B cell (primary cell): ENCODE measurements around the gene CMTM7. TPM values are rescaled to one million over a fixed set of nuclear protein-coding genes. Genes with fewer than 3 reads are reported as not detected.

ENCODE experiments used
- ATAC-seq: fragments of 200-7000 bp; cut with Tn5 transposase; one replicate; pipeline ENCODE4 v1.10.0; 2021; ENCODE audit warnings: low read depth, mild to moderate bottlenecking, moderate number of reproducible peaks, moderate library complexity
- CTCF ChIA-PET: fragments of 350-600 bp; sonication (Branson Sonifier 250); formaldehyde crosslinking; loops from one replicate; lab custom pipeline; 2021; ENCODE audit warnings: antibody characterized with exemption, inconsistent platforms; lab: Charles Lee
- POLR2A ChIA-PET: fragments of 350-600 bp; sonication (Branson Sonifier 250); formaldehyde crosslinking; loops from one replicate; lab custom pipeline; 2021; ENCODE audit warnings: antibody characterized with exemption; lab: Charles Lee
- DNase-seq: peaks from one replicate; pipeline ENCODE4 v3.0.0; 2013
- H2AFZ ChIP-seq: 2 replicates; pipeline ENCODE4 v1.6.1; 2012; ENCODE audit warnings: mild to moderate bottlenecking, low read depth, low read length; ENCODE audit not compliant: insufficient read depth, poor library complexity, severe bottlenecking
- H3K27ac ChIP-seq, 2 donors: 1 replicate in 1 of 2; 2 replicates in 1 of 2; pipeline ENCODE4 v1.5.1; 2012 to 2013; ENCODE audit warnings: low read length in 2 of 2, mild to moderate bottlenecking in 2 of 2, moderate library complexity in 1 of 2
- H3K27me3 ChIP-seq, 4 experiments: fragments of 200-600 bp in 1 of 4; sonication (generic) in 1 of 4; replicated peaks in 1 of 4; 1 replicate in 2 of 4; 2 replicates in 2 of 4; pipeline versions ENCODE4 v1.6.1 to v1.7.0; 2013 to 2016; ENCODE audit warnings: low read length in 3 of 4, mild to moderate bottlenecking in 2 of 4, mixed read lengths in 1 of 4, moderate library complexity in 1 of 4; ENCODE audit not compliant: insufficient read depth in 4 of 4, control insufficient read depth in 3 of 4; ENCODE audit errors: control extremely low read depth in 1 of 4
- H3K36me3 ChIP-seq, 2 experiments: replicated peaks in 1 of 2; 1 replicate in 1 of 2; 2 replicates in 1 of 2; pipeline versions ENCODE4 v1.6.1 to v1.7.1; 2013; ENCODE audit warnings: low read length in 1 of 2; ENCODE audit not compliant: insufficient read depth in 2 of 2, control insufficient read depth in 1 of 2; ENCODE audit errors: control extremely low read depth in 1 of 2, extremely low read depth in 1 of 2
- H3K4me1 ChIP-seq, 2 donors: fragments of 200-600 bp in 1 of 2; sonication (generic) in 1 of 2; 1 replicate in 1 of 2; 2 replicates in 1 of 2; pipeline versions ENCODE4 v1.5.1 to v1.6.1; 2013 to 2017; ENCODE audit warnings: low read length in 2 of 2; ENCODE audit not compliant: control insufficient read depth in 2 of 2, insufficient read depth in 2 of 2
- H3K4me2 ChIP-seq: replicated peaks from 2 replicates; pipeline ENCODE3; 2012; ENCODE audit warnings: mild to moderate bottlenecking, low read depth, low read length; ENCODE audit not compliant: poor library complexity, severe bottlenecking
- H3K4me3 ChIP-seq, 5 experiments: fragments of 200-600 bp in 1 of 5; sonication (generic) in 1 of 5; 1 replicate in 3 of 5; 2 replicates in 2 of 5; pipeline versions ENCODE4 v1.5.1 to v1.7.0; 2011 to 2016; ENCODE audit warnings: low read length in 4 of 5, mild to moderate bottlenecking in 4 of 5, low read depth in 2 of 5, control low read depth in 1 of 5, moderate library complexity in 1 of 5; ENCODE audit not compliant: insufficient read depth in 1 of 5; ENCODE audit errors: control extremely low read depth in 1 of 5, extremely low read depth in 1 of 5
- H3K79me2 ChIP-seq: fragments of 200-600 bp; sonication (generic); one replicate; pipeline ENCODE4 v1.6.0; 2016; ENCODE audit warnings: low read length; ENCODE audit not compliant: control insufficient read depth, insufficient read depth
- H3K9ac ChIP-seq: fragments of 200-600 bp; sonication (generic); 2 replicates; pipeline ENCODE4 v1.6.1; 2017; ENCODE audit warnings: mild to moderate bottlenecking, low read length, moderate library complexity
- H3K9me3 ChIP-seq, 3 donors: one replicate each; pipeline versions ENCODE4 v1.6.1 to v1.7.1; 2013; ENCODE audit warnings: low read length in 2 of 3; ENCODE audit not compliant: control insufficient read depth in 2 of 3, insufficient read depth in 1 of 3; ENCODE audit errors: control extremely low read depth in 1 of 3
- H4K20me1 ChIP-seq: 2 replicates; pipeline ENCODE4 v1.6.0; 2012; ENCODE audit warnings: mild to moderate bottlenecking, low read length; ENCODE audit not compliant: insufficient read depth, control insufficient read depth, poor library complexity, severe bottlenecking
- H3K27ac Mint-ChIP-seq: one replicate; pipeline ENCODE4 v1.8.0; 2021; ENCODE audit warnings: mixed read lengths
- H3K27me3 Mint-ChIP-seq: one replicate; pipeline ENCODE4 v1.8.0; 2021; ENCODE audit warnings: mixed read lengths
- H3K4me1 Mint-ChIP-seq: one replicate; pipeline ENCODE4 v1.8.0; 2021; ENCODE audit warnings: mixed read lengths
- H3K4me3 Mint-ChIP-seq: one replicate; pipeline ENCODE4 v1.8.0; 2021; ENCODE audit warnings: mixed read lengths
- H3K9me3 Mint-ChIP-seq: one replicate; pipeline ENCODE4 v1.8.0; 2022; ENCODE audit warnings: mixed read lengths; ENCODE audit not compliant: insufficient read depth
- EZH2 ChIP-seq: IDR thresholded peaks from 2 replicates; pipeline ENCODE4 v1.6.1; 2012; ENCODE audit warnings: borderline replicate concordance, low read depth, mild to moderate bottlenecking, moderate library complexity, low read length; ENCODE audit not compliant: insufficient read depth, poor library complexity, severe bottlenecking
- WGBS: methylation state at CpG from one replicate; pipeline ENCODE4 v1.1.5; 2013; ENCODE audit warnings: missing lambda C conversion rate; ENCODE audit not compliant: insufficient coverage; 5-methylcytosine and 5-hydroxymethylcytosine counted together
- intact Hi-C: fragments of 100-400 bp; cut with micrococcal nuclease; formaldehyde crosslinking; loops from one replicate; pipeline ENCODE4 v1.10.0; 2022
- polyA plus RNA-seq: library from polyadenylated mRNA; depleted of rRNA; stranded (reverse); fragments of >200 nt; gene quantifications from 2 replicates; pipeline ENCODE4 v1.2.3, GENCODE V29; 2012
- total RNA-seq, 2 donors: library from RNA; stranded (reverse); fragments of 120-200 nt in 1 of 2; gene quantifications; 1 replicate in 1 of 2; 2 replicates in 1 of 2; pipeline versions ENCODE4 v1.2.3 to v1.2.4, GENCODE V29; 2013 to 2022
- TF ChIP-seq, protein P1 (sequence below): fragments of 200-600 bp; IDR thresholded peaks from one replicate; pipeline ENCODE4 v1.8.0; 2022; ENCODE audit warnings: antibody characterized with exemption, mild to moderate bottlenecking

CMTM7 gene
- total and polyA plus RNA-seq, 2 donors (not counting 1 experiment from before 2014, with no cell fraction given): 71.5 to 76.1 TPM

DNA sequence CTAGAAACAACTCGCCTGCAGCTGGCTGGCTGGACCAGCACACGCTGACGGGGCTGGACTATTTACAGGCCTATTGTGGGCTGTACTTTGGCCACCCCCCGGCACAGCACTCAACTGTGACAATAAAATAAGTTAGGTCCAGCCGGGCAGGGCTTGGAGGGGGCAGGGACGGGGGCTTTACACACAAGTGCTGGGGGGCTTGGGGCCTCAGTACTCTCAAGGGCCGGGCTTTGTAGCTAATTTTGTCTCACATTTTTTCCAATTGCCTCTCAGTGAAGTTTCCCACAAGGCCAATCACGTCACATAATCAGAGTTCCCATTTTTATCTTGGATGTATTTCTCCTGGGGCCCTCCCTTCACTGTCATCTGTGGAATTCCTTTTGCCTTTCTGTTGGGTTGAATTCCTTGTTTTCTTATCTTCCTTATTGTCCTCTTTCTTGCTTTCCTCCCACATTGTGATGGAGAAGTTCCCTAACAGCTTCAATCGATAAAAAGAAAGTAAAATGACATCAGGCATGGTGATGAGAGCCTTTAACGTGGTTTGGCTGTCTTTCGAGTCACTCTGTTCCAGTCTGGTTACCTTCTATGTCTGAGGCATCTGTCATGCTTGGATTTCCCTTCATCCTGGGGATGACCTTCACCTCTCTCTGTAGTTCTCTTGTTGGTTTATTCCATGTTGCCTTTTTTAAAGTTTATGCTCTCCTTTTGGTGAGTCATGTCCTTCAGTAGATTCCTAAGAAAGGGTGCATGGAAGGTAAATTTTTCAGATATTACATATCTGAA lies 44.1 kb upstream of the CMTM7 start:
- 70% methylated on average over 8 of the region's 11 CpGs for WGBS
- no peaks in the 10 kb centered on the region for H3K36me3 ChIP-seq
- H3K4me3 ChIP-seq: no peak overlapping the region
- H3K9ac ChIP-seq: no peak overlapping the region
- H3K27ac ChIP-seq: no peak overlapping the region
- H3K9me3 ChIP-seq: peaks cover 0 to 2% (median 0%) of the 10 kb centered on the region in 3 donors
- no peak for TF ChIP-seq EZH2
- TF ChIP-seq, protein P1, sequence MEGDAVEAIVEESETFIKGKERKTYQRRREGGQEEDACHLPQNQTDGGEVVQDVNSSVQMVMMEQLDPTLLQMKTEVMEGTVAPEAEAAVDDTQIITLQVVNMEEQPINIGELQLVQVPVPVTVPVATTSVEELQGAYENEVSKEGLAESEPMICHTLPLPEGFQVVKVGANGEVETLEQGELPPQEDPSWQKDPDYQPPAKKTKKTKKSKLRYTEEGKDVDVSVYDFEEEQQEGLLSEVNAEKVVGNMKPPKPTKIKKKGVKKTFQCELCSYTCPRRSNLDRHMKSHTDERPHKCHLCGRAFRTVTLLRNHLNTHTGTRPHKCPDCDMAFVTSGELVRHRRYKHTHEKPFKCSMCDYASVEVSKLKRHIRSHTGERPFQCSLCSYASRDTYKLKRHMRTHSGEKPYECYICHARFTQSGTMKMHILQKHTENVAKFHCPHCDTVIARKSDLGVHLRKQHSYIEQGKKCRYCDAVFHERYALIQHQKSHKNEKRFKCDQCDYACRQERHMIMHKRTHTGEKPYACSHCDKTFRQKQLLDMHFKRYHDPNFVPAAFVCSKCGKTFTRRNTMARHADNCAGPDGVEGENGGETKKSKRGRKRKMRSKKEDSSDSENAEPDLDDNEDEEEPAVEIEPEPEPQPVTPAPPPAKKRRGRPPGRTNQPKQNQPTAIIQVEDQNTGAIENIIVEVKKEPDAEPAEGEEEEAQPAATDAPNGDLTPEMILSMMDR: no peak
- ChIA-PET CTCF (interaction anchor here (0.6 to 1.2 kb wide), 4 partner anchors 17 to 43 kb away, joined by 3 to 6 read pairs (median 4); no protein-coding TSS in a partner anchor), POLR2A (no interaction called here)
- Mint-ChIP-seq H3K9me3 (no peaks in the 10 kb centered on the region), H3K27ac (no peak overlapping the region), H3K4me3 (no peak overlapping the region), H3K4me1 (peaks cover 3% of the 10 kb centered on the region), H3K27me3 (no peaks in the 10 kb centered on the region)
- H3K4me1 ChIP-seq: no peaks in the 10 kb centered on the region
- no peaks in the 10 kb centered on the region for H3K79me2 ChIP-seq
- ATAC-seq (no peak), DNase-seq (no peak)
- no peak overlapping the region for H2AFZ ChIP-seq
- peaks cover 0 to 2% (median 0%) of the 10 kb centered on the region in 4 experiments for H3K27me3 ChIP-seq
- no peaks in the 10 kb centered on the region for H4K20me1 ChIP-seq
- no peak overlapping the region for H3K4me2 ChIP-seq
- intact Hi-C loops: no loop called here

DNA sequence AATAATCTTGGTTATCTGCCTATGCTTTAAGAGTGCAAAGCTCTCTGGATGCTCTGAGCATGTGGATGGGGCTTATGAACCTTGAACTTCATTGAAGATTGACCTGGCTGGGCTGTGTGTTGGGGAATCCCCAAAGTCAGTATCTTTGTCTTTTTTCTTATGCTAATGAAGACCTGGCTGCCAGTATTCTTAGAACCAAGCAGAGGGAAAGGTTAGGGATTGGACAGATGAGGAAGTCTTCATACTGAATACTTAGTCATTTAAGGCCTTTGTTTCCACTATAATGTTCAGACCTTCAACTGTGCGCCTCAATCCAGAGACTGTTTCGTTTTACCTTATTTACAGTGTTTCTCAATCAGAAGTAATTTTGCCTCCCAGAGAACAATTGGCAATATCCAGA lies 42.5 kb upstream of the CMTM7 start:
- no peak overlapping the region for H2AFZ ChIP-seq
- TF ChIP-seq, protein P1: no peak
- no peak for TF ChIP-seq EZH2
- no peak overlapping the region for H3K4me2 ChIP-seq
- H3K36me3 ChIP-seq: no peaks in the 10 kb centered on the region
- H3K4me3 Mint-ChIP-seq: no peak overlapping the region
- H3K27ac ChIP-seq: no peak overlapping the region
- no peaks in the 10 kb centered on the region for H4K20me1 ChIP-seq
- WGBS: no CpG with 5 or more reads among the region's 2 CpGs
- ChIA-PET CTCF (interaction anchor here (1.0 kb wide), 1 partner anchor 12 kb away, joined by 4 read pairs; no protein-coding TSS in a partner anchor), POLR2A (no interaction called here)
- intact Hi-C loops: no loop called here
- no peaks in the 10 kb centered on the region for H3K9me3 Mint-ChIP-seq
- H3K9me3 ChIP-seq: peaks cover 0 to 2% (median 0%) of the 10 kb centered on the region in 3 donors
- no peaks in the 10 kb centered on the region for H3K27me3 ChIP-seq
- no peak overlapping the region for H3K9ac ChIP-seq
- no peak overlapping the region for H3K27ac Mint-ChIP-seq
- no peak for DNase-seq
- no peaks in the 10 kb centered on the region for H3K4me1 ChIP-seq
- peaks cover 4% of the 10 kb centered on the region for H3K27me3 Mint-ChIP-seq
- no peaks in the 10 kb centered on the region for H3K79me2 ChIP-seq
- peaks cover 3% of the 10 kb centered on the region for H3K4me1 Mint-ChIP-seq
- ATAC-seq: no peak
- H3K4me3 ChIP-seq: no peak overlapping the region
